ENCODE data around the gene HYCC2. TPM values are rescaled to one million over a fixed set of nuclear protein-coding genes. Genes with fewer than 3 reads are reported as not detected.

The HYCC2 gene
- total and polyA plus RNA-seq, 10 donors = 3.2 to 68.9 (median 42.7) TPM

GRCh38 chr2:201093573-201093972 lies 22.1 kb upstream of the HYCC2 start:
- Histone ChIP-seq H3K9me3 (no peaks in the 10 kb centered on the region), H3K36me3 (peaks cover 0 to 25% (median 1%) of the 10 kb centered on the region in 6 donors), H3K27ac (peak overlapping the region in 6 of 8 donors; percentile 41 to 88 (median 78)), H3K4me3 (peak overlapping the region in 1 of 8 donors; percentile 24), H3K27me3 (replicated peaks in 1 of 7) (no peaks in the 10 kb centered on the region), H3K4me1 (peaks cover 0 to 9% (median 0%) of the 10 kb centered on the region in 6 donors)
- WGBS, 5 donors = 69 to 96% (median 86%) methylated on average over 5 of the region's 5 CpGs
- no peak for DNase-seq
- intact Hi-C loops (cut with DNase I; ENCODE audit: low total_unique reads) = no loop called here
- TF ChIP-seq POLR2A (IDR thresholded peaks at IDR 0.05) (no peak), POLR2AphosphoS5 (IDR thresholded peaks at IDR 0.05) (peak in 1 of 3 donors; percentile 39)

- intact Hi-C loops (cut with DNase I; ENCODE audit: low total_unique reads) = no loop called here
- Histone ChIP-seq H3K4me3 (no peak overlapping the region), H3K36me3 (peaks cover 0 to 55% (median 21%) of the 10 kb centered on the region in 6 donors), H3K27ac (peak overlapping the region in 1 of 8 donors; percentile 42), H3K27me3 (replicated peaks in 1 of 7) (no peaks in the 10 kb centered on the region), H3K4me1 (no peaks in the 10 kb centered on the region), H3K9me3 (no peaks in the 10 kb centered on the region)
- TF ChIP-seq POLR2A (IDR thresholded peaks at IDR 0.05) (no peak), POLR2AphosphoS5 (IDR thresholded peaks at IDR 0.05) (no peak), CTCF (IDR thresholded peaks at IDR 0.05 in 8 of 11, conservative IDR thresholded peaks at IDR 0.05 in 3 of 11) (no peak)
- no peak for DNase-seq
- WGBS, 5 donors = 87 to 98% (median 93%) methylated on average over 4 of the region's 4 CpGs
Observed at GRCh38 chr2:201090574-201090973, 19.1 kb upstream of the HYCC2 start.

GRCh38 chr2:201084863-201085262 lies 13.4 kb upstream of the HYCC2 start:
- Histone ChIP-seq H3K27ac (no peak overlapping the region), H3K4me3 (no peak overlapping the region), H3K4me1 (peaks cover 0 to 13% (median 0%) of the 10 kb centered on the region in 6 donors), H3K9me3 (no peaks in the 10 kb centered on the region), H3K36me3 (peaks cover 0 to 99% (median 62%) of the 10 kb centered on the region in 6 donors), H3K27me3 (replicated peaks in 1 of 7) (no peaks in the 10 kb centered on the region)
- intact Hi-C loops (cut with DNase I; ENCODE audit: low total_unique reads) = no loop called here
- 57 to 85% (median 80%) methylated on average over 2 of the region's 2 CpGs for WGBS, 5 donors
- TF ChIP-seq CTCF (IDR thresholded peaks at IDR 0.05 in 8 of 11, conservative IDR thresholded peaks at IDR 0.05 in 3 of 11) = no peak
- TF ChIP-seq POLR2A (IDR thresholded peaks at IDR 0.05) = no peak
- no peak for TF ChIP-seq POLR2AphosphoS5 (IDR thresholded peaks at IDR 0.05)
- DNase-seq = no peak

GRCh38 chr2:201074996-201075395 lies 3.5 kb upstream of the HYCC2 start:
- H3K36me3 ChIP-seq = peaks cover 0 to 14% (median 13%) of the 10 kb centered on the region in 6 donors
- H3K4me3 ChIP-seq = no peak overlapping the region
- intact Hi-C loops (cut with DNase I; ENCODE audit: low total_unique reads) = loop anchor here (10.0 kb wide), 1 partner anchor 180 kb away; no protein-coding TSS in a partner anchor
- no peak for DNase-seq
- H3K27ac ChIP-seq = no peak overlapping the region
- no peaks in the 10 kb centered on the region for H3K27me3 ChIP-seq (replicated peaks in 1 of 7)
- H3K4me1 ChIP-seq = peaks cover 22 to 63% (median 42%) of the 10 kb centered on the region in 6 donors
- no peak for TF ChIP-seq CTCF (IDR thresholded peaks at IDR 0.05 in 8 of 11, conservative IDR thresholded peaks at IDR 0.05 in 3 of 11)
- no peak for TF ChIP-seq POLR2A (IDR thresholded peaks at IDR 0.05)
- TF ChIP-seq POLR2AphosphoS5 (IDR thresholded peaks at IDR 0.05) = no peak
- 86 to 94% (median 93%) methylated on average over 7 of the region's 7 CpGs for WGBS, 5 donors
- no peaks in the 10 kb centered on the region for H3K9me3 ChIP-seq

Measured in spleen (tissue), 11 donors.